B cell (primary cell): Measurements from ENCODE around the gene SLIT3. TPM values are rescaled to one million over a fixed set of nuclear protein-coding genes. Genes with fewer than 3 reads are reported as not detected.

Experiments used
- ATAC-seq: fragments of 200-7000 bp; cut with Tn5 transposase; one replicate; pipeline ENCODE4 v1.10.0; 2021; ENCODE audit warnings: low read depth, mild to moderate bottlenecking, moderate number of reproducible peaks, moderate library complexity
- CTCF ChIA-PET: fragments of 350-600 bp; sonication (Branson Sonifier 250); formaldehyde crosslinking; loops from one replicate; lab custom pipeline; 2021; ENCODE audit warnings: antibody characterized with exemption, inconsistent platforms; lab: Charles Lee
- POLR2A ChIA-PET: fragments of 350-600 bp; sonication (Branson Sonifier 250); formaldehyde crosslinking; loops from one replicate; lab custom pipeline; 2021; ENCODE audit warnings: antibody characterized with exemption; lab: Charles Lee
- DNase-seq: peaks from one replicate; pipeline ENCODE4 v3.0.0; 2013
- H2AFZ ChIP-seq: 2 replicates; pipeline ENCODE4 v1.6.1; 2012; ENCODE audit warnings: mild to moderate bottlenecking, low read depth, low read length; ENCODE audit not compliant: insufficient read depth, poor library complexity, severe bottlenecking
- H3K27ac ChIP-seq, 2 donors: 1 replicate in 1 of 2; 2 replicates in 1 of 2; pipeline ENCODE4 v1.5.1; 2012 to 2013; ENCODE audit warnings: low read length in 2 of 2, mild to moderate bottlenecking in 2 of 2, moderate library complexity in 1 of 2
- H3K27me3 ChIP-seq, 4 experiments: fragments of 200-600 bp in 1 of 4; sonication (generic) in 1 of 4; replicated peaks in 1 of 4; 1 replicate in 2 of 4; 2 replicates in 2 of 4; pipeline versions ENCODE4 v1.6.1 to v1.7.0; 2013 to 2016; ENCODE audit warnings: low read length in 3 of 4, mild to moderate bottlenecking in 2 of 4, mixed read lengths in 1 of 4, moderate library complexity in 1 of 4; ENCODE audit not compliant: insufficient read depth in 4 of 4, control insufficient read depth in 3 of 4; ENCODE audit errors: control extremely low read depth in 1 of 4
- H3K36me3 ChIP-seq, 2 experiments: replicated peaks in 1 of 2; 1 replicate in 1 of 2; 2 replicates in 1 of 2; pipeline versions ENCODE4 v1.6.1 to v1.7.1; 2013; ENCODE audit warnings: low read length in 1 of 2; ENCODE audit not compliant: insufficient read depth in 2 of 2, control insufficient read depth in 1 of 2; ENCODE audit errors: control extremely low read depth in 1 of 2, extremely low read depth in 1 of 2
- H3K4me1 ChIP-seq, 2 donors: fragments of 200-600 bp in 1 of 2; sonication (generic) in 1 of 2; 1 replicate in 1 of 2; 2 replicates in 1 of 2; pipeline versions ENCODE4 v1.5.1 to v1.6.1; 2013 to 2017; ENCODE audit warnings: low read length in 2 of 2; ENCODE audit not compliant: control insufficient read depth in 2 of 2, insufficient read depth in 2 of 2
- H3K4me2 ChIP-seq: replicated peaks from 2 replicates; pipeline ENCODE3; 2012; ENCODE audit warnings: mild to moderate bottlenecking, low read depth, low read length; ENCODE audit not compliant: poor library complexity, severe bottlenecking
- H3K4me3 ChIP-seq, 5 experiments: fragments of 200-600 bp in 1 of 5; sonication (generic) in 1 of 5; 1 replicate in 3 of 5; 2 replicates in 2 of 5; pipeline versions ENCODE4 v1.5.1 to v1.7.0; 2011 to 2016; ENCODE audit warnings: low read length in 4 of 5, mild to moderate bottlenecking in 4 of 5, low read depth in 2 of 5, control low read depth in 1 of 5, moderate library complexity in 1 of 5; ENCODE audit not compliant: insufficient read depth in 1 of 5; ENCODE audit errors: control extremely low read depth in 1 of 5, extremely low read depth in 1 of 5
- H3K79me2 ChIP-seq: fragments of 200-600 bp; sonication (generic); one replicate; pipeline ENCODE4 v1.6.0; 2016; ENCODE audit warnings: low read length; ENCODE audit not compliant: control insufficient read depth, insufficient read depth
- H3K9ac ChIP-seq: fragments of 200-600 bp; sonication (generic); 2 replicates; pipeline ENCODE4 v1.6.1; 2017; ENCODE audit warnings: mild to moderate bottlenecking, low read length, moderate library complexity
- H3K9me3 ChIP-seq, 3 donors: one replicate each; pipeline versions ENCODE4 v1.6.1 to v1.7.1; 2013; ENCODE audit warnings: low read length in 2 of 3; ENCODE audit not compliant: control insufficient read depth in 2 of 3, insufficient read depth in 1 of 3; ENCODE audit errors: control extremely low read depth in 1 of 3
- H4K20me1 ChIP-seq: 2 replicates; pipeline ENCODE4 v1.6.0; 2012; ENCODE audit warnings: mild to moderate bottlenecking, low read length; ENCODE audit not compliant: insufficient read depth, control insufficient read depth, poor library complexity, severe bottlenecking
- H3K27ac Mint-ChIP-seq: one replicate; pipeline ENCODE4 v1.8.0; 2021; ENCODE audit warnings: mixed read lengths
- H3K27me3 Mint-ChIP-seq: one replicate; pipeline ENCODE4 v1.8.0; 2021; ENCODE audit warnings: mixed read lengths
- H3K4me1 Mint-ChIP-seq: one replicate; pipeline ENCODE4 v1.8.0; 2021; ENCODE audit warnings: mixed read lengths
- H3K4me3 Mint-ChIP-seq: one replicate; pipeline ENCODE4 v1.8.0; 2021; ENCODE audit warnings: mixed read lengths
- H3K9me3 Mint-ChIP-seq: one replicate; pipeline ENCODE4 v1.8.0; 2022; ENCODE audit warnings: mixed read lengths; ENCODE audit not compliant: insufficient read depth
- CTCF ChIP-seq: fragments of 200-600 bp; IDR thresholded peaks from one replicate; pipeline ENCODE4 v1.8.0; 2022; ENCODE audit warnings: antibody characterized with exemption, mild to moderate bottlenecking
- EZH2 ChIP-seq: IDR thresholded peaks from 2 replicates; pipeline ENCODE4 v1.6.1; 2012; ENCODE audit warnings: borderline replicate concordance, low read depth, mild to moderate bottlenecking, moderate library complexity, low read length; ENCODE audit not compliant: insufficient read depth, poor library complexity, severe bottlenecking
- WGBS: methylation state at CpG from one replicate; pipeline ENCODE4 v1.1.5; 2013; ENCODE audit warnings: missing lambda C conversion rate; ENCODE audit not compliant: insufficient coverage; 5-methylcytosine and 5-hydroxymethylcytosine counted together
- intact Hi-C: fragments of 100-400 bp; cut with micrococcal nuclease; formaldehyde crosslinking; loops from one replicate; pipeline ENCODE4 v1.10.0; 2022
- polyA plus RNA-seq: library from polyadenylated mRNA; depleted of rRNA; stranded (reverse); fragments of >200 nt; gene quantifications from 2 replicates; pipeline ENCODE4 v1.2.3, GENCODE V29; 2012
- total RNA-seq, 2 donors: library from RNA; stranded (reverse); fragments of 120-200 nt in 1 of 2; gene quantifications; 1 replicate in 1 of 2; 2 replicates in 1 of 2; pipeline versions ENCODE4 v1.2.3 to v1.2.4, GENCODE V29; 2013 to 2022

Gene SLIT3
- total and polyA plus RNA-seq, 2 donors (not counting 1 experiment from before 2014, with no cell fraction given): not detected

- peaks cover 0 to 30% (median 8%) of the 10 kb centered on the region in 4 experiments for H3K27me3 ChIP-seq
- no peaks in the 10 kb centered on the region for H3K36me3 ChIP-seq
- peaks cover 0 to 7% (median 0%) of the 10 kb centered on the region in 3 donors for H3K9me3 ChIP-seq
- DNase-seq: no peak
- H3K9me3 Mint-ChIP-seq: no peaks in the 10 kb centered on the region
- intact Hi-C loops: no loop called here
- no peak overlapping the region for H3K4me3 Mint-ChIP-seq
- TF ChIP-seq CTCF (no peak), EZH2 (no peak)
- H2AFZ ChIP-seq: no peak overlapping the region
- no peak overlapping the region for H3K4me3 ChIP-seq
- H3K4me1 Mint-ChIP-seq: peaks cover 7% of the 10 kb centered on the region
- ChIA-PET CTCF (no interaction called here), POLR2A (no interaction called here)
- no peak for ATAC-seq
- no peak overlapping the region for H3K27ac Mint-ChIP-seq
- peaks cover 68% of the 10 kb centered on the region for H3K27me3 Mint-ChIP-seq
- peaks cover 0 to 4% of the 10 kb centered on the region in 2 donors for H3K4me1 ChIP-seq
- no peaks in the 10 kb centered on the region for H4K20me1 ChIP-seq
- H3K27ac ChIP-seq: no peak overlapping the region
- no peak overlapping the region for H3K4me2 ChIP-seq
- no peak overlapping the region for H3K9ac ChIP-seq
- 19% methylated on average over 18 of the region's 18 CpGs for WGBS
- no peaks in the 10 kb centered on the region for H3K79me2 ChIP-seq
Observed at GRCh38 chr5:169301386-169301934, 521 bp upstream of the SLIT3 start.

DNA sequence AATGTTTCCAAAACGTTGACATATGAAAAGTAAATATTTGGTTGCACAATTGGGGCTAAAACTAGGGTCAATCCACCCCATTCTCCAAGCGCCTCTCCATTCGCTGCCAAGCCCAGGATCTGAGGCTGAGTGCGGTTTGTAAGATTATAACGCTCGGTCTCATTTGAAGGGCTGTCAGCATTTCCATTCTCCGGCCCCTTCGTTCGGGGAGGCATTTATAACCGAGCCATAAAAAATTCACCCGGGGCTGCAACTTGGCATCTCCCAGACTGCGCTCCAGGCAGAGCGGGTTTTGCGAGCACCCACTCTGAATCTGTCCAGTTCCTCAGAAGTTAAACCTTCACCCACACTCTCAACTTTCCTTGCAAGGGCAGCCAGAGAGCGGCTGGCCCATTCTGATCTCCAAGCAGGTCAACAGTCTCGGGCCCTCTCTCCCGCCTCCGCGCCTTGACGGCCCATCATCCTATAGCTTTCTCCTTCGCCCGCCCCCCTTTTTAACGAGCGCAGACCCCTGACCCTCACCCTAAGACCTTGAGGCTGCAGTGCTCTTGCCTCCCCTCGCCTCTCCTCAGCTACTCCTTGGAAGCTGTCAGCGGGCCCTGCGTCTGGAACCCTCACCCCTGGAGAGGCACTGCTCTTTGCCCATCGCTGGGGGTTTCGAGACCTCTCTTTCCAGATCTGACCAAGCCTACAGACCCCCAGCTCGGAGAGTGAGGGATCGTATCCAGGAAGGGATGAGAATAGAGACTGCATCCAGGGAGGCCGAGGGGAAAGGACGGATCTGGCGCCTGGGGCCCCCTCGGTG lies 1.1 kb downstream of the SLIT3 start:
- Mint-ChIP-seq H3K4me3 (no peak overlapping the region), H3K27me3 (peaks cover 60% of the 10 kb centered on the region), H3K9me3 (no peaks in the 10 kb centered on the region), H3K4me1 (peaks cover 7% of the 10 kb centered on the region), H3K27ac (no peak overlapping the region)
- Histone ChIP-seq H3K9me3 (peaks cover 0 to 7% (median 0%) of the 10 kb centered on the region in 3 donors), H3K4me3 (no peak overlapping the region), H3K27me3 (peaks cover 0 to 25% (median 8%) of the 10 kb centered on the region in 4 experiments), H3K9ac (no peak overlapping the region), H3K4me2 (no peak overlapping the region), H3K36me3 (no peaks in the 10 kb centered on the region), H3K27ac (no peak overlapping the region), H2AFZ (no peak overlapping the region), H3K4me1 (peaks cover 0 to 4% of the 10 kb centered on the region in 2 donors), H4K20me1 (no peaks in the 10 kb centered on the region), H3K79me2 (no peaks in the 10 kb centered on the region)
- ATAC-seq: no peak
- 18% methylated on average over 27 of the region's 35 CpGs for WGBS
- ChIA-PET POLR2A (no interaction called here), CTCF (no interaction called here)
- no peak for DNase-seq
- TF ChIP-seq EZH2: no peak
- no peak for TF ChIP-seq CTCF
- intact Hi-C loops: no loop called here
